A549 (cell line): ENCODE measurements around the gene RNH1.

ENCODE experiments used
- CEBPB ChIP-seq, 2 experiments: fragments of >200 bp in 1 of 2; sonication (Bioruptor Twin) in 1 of 2; formaldehyde crosslinking in 1 of 2; IDR thresholded peaks; 2 replicates each; pipeline ENCODE4 v1.6.1; 2012 to 2016
- CTCF ChIP-seq: fragments of >200 bp; sonication (Bioruptor Twin); formaldehyde crosslinking; IDR thresholded peaks from 3 replicates; pipeline ENCODE4 v1.5.1; 2016
- ELK1 ChIP-seq: fragments of 150-350 bp; IDR thresholded peaks from 2 replicates; pipeline ENCODE4 v1.6.1; 2014; ENCODE audit warnings: low read depth, mild to moderate bottlenecking, low read length
- FOSB ChIP-seq: fragments of 250-450 bp; sonication (Bioruptor Pico); IDR thresholded peaks from 2 replicates; pipeline ENCODE4 v1.5.0; 2020; ENCODE audit warnings: mild to moderate bottlenecking, moderate library complexity
- GATA3 ChIP-seq: IDR thresholded peaks from 2 replicates; pipeline ENCODE4 v1.6.1; 2012; ENCODE audit warnings: borderline replicate concordance
- JUN ChIP-seq, 2 experiments: fragments of >200 bp; sonication (Bioruptor Twin); formaldehyde crosslinking; IDR thresholded peaks; 2 replicates in 1 of 2; 3 replicates in 1 of 2; pipeline ENCODE4 v1.6.1; 2016 to 2017
- PHF8 ChIP-seq: fragments of 200-600 bp; sonication (generic); IDR thresholded peaks from 2 replicates; pipeline ENCODE4 v1.6.1; 2016; ENCODE audit warnings: low read depth, mild to moderate bottlenecking, antibody characterized with exemption, moderate library complexity, borderline replicate concordance
- POLR2A ChIP-seq: IDR thresholded peaks from 2 replicates; pipeline ENCODE4 v1.6.1; 2012; ENCODE audit warnings: mild to moderate bottlenecking, low read length
- RNF2 ChIP-seq: fragments of 200-600 bp; sonication (generic); IDR thresholded peaks from 2 replicates; pipeline ENCODE4 v1.6.1; 2016; ENCODE audit warnings: low read depth, mild to moderate bottlenecking, antibody characterized with exemption, moderate library complexity, borderline replicate concordance
- TF ChIP-seq, protein P1 (sequence below): IDR thresholded peaks from 2 replicates; pipeline ENCODE4 v1.6.1; 2012

GRCh38 chr11:536841-537621, 30.0 kb upstream of the RNH1 start, which contains the start of gene LRRC56:
- TF ChIP-seq CTCF (no peak), CEBPB (IDR thresholded peaks at IDR 0.05) (no peak), POLR2A (no peak), PHF8 (no peak), JUN (IDR thresholded peaks at IDR 0.05) (no peak), FOSB (CRISPR knock-in tag) (no peak), ELK1 (no peak), RNF2 (no peak), GATA3 (no peak)
- TF ChIP-seq, protein P1, sequence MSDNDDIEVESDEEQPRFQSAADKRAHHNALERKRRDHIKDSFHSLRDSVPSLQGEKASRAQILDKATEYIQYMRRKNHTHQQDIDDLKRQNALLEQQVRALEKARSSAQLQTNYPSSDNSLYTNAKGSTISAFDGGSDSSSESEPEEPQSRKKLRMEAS: peak; percentile 40; the same call in 1 of the 2 replicates
